Measurements from ENCODE around the gene MYCL. TPM values are rescaled to one million over a fixed set of nuclear protein-coding genes. Genes with fewer than 3 reads are reported as not detected.

The MYCL gene, protein sequence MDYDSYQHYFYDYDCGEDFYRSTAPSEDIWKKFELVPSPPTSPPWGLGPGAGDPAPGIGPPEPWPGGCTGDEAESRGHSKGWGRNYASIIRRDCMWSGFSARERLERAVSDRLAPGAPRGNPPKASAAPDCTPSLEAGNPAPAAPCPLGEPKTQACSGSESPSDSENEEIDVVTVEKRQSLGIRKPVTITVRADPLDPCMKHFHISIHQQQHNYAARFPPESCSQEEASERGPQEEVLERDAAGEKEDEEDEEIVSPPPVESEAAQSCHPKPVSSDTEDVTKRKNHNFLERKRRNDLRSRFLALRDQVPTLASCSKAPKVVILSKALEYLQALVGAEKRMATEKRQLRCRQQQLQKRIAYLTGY
- total RNA-seq (2022; extraction: Qiagen RNA extraction): 1.1 to 1.4 TPM (median 1.3 TPM) in 5 replicates

DNA sequence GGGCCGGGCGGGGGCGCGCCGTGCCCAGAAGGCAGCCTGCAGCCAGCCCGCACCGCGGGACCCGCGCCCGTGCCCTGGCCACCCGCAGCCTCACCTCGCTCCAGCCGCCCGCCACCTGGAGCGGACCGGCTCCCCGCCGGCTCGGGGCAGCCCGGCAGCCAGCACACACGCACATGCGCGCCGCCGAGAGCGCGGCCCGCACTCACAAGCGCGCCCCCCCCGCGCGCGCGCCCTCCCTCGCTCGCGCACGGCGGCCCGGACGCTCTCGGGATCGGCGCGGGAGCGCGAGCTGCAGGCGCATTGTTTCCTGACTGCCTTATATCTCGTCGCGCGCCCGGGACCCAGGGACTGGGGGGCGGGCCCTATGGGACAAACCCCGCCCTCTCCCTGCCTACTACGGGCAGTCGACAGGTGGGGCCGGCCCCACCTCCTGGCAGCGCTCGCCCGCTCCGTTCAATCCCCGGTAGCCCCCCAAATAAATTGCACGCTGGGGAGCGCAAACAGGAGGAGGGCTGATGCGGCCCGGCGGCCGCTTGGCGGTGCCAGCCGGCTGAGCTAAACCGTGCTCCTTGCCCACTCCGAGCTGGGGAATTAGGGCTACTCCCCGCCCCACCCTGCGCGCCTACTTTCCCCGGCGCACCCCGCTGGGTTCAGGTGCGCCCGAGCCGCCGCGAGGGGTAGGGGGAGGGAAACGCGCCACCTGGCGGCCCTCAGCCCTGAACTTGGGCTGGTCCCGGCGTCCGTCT is at the start of gene MYCL:
Gene MYCL, minus strand, starts transcription at position 204 of the 746 bp plus-strand sequence. CDS start 483 bp downstream, outside the sequence.

Other genes with a start within 250 kb of the MYCL start
- not detected in 5 replicates for gene NT5C1A, start 229.8 kb downstream of the MYCL start, total RNA-seq (2022; extraction: Qiagen RNA extraction)
- gene HPCAL4, start 210.5 kb downstream of the MYCL start, total RNA-seq (2022; extraction: Qiagen RNA extraction): 0.21 to 0.30 TPM (median 0.26 TPM) in 5 replicates
- 39.2 to 42.1 TPM (median 39.4 TPM) in 5 replicates for gene PPIE, start 163.0 kb downstream of the MYCL start, total RNA-seq (2022; extraction: Qiagen RNA extraction)
- 0.27 to 0.59 TPM (median 0.47 TPM) in 5 replicates for gene OXCT2, start 130.6 kb downstream of the MYCL start, total RNA-seq (2022; extraction: Qiagen RNA extraction)
- 4.0 to 5.5 TPM (median 4.7 TPM) in 5 replicates for gene BMP8B, start 113.1 kb downstream of the MYCL start, total RNA-seq (2022; extraction: Qiagen RNA extraction)
- 13.1 to 16.9 TPM (median 16.3 TPM) in 5 replicates for gene TRIT1, start 18.4 kb downstream of the MYCL start, total RNA-seq (2022; extraction: Qiagen RNA extraction)
- gene MFSD2A, start 53.2 kb upstream of the MYCL start, total RNA-seq (2022; extraction: Qiagen RNA extraction): 6.1 to 7.6 TPM (median 6.9 TPM) in 5 replicates
- 206 to 279 TPM (median 236 TPM) in 5 replicates for gene CAP1, start 138.8 kb upstream of the MYCL start, total RNA-seq (2022; extraction: Qiagen RNA extraction)
- 57.8 to 77.2 TPM (median 65.5 TPM) in 5 replicates for gene PPT1, start 195.3 kb upstream of the MYCL start, total RNA-seq (2022; extraction: Qiagen RNA extraction)